Suprapubic skin (tissue), 3 donors: ENCODE data around the gene CLBA1.
"Not testable (repeated sequence)": the region's sequence is repeated elsewhere in the genome, so short reads cannot be mapped to it uniquely, and the experiment has no call there.

Source experiments
- POLR2AphosphoS5 ChIP-seq, 3 donors: sonication (generic); formaldehyde crosslinking; IDR thresholded peaks; one replicate each; pipeline ENCODE4 v1.6.1; 2017; ENCODE audit warnings: antibody characterized with exemption in 3 of 3
- TF ChIP-seq, protein P1 (sequence below), 2 donors: fragments of 200-600 bp in 1 of 2; fragments of 450-650 bp in 1 of 2; sonication (generic) in 1 of 2; IDR thresholded peaks; one replicate each; pipeline ENCODE4 v1.5.1; 2016 to 2019; ENCODE audit warnings: antibody characterized with exemption in 2 of 2, mild to moderate bottlenecking in 1 of 2, moderate library complexity in 1 of 2

DNA sequence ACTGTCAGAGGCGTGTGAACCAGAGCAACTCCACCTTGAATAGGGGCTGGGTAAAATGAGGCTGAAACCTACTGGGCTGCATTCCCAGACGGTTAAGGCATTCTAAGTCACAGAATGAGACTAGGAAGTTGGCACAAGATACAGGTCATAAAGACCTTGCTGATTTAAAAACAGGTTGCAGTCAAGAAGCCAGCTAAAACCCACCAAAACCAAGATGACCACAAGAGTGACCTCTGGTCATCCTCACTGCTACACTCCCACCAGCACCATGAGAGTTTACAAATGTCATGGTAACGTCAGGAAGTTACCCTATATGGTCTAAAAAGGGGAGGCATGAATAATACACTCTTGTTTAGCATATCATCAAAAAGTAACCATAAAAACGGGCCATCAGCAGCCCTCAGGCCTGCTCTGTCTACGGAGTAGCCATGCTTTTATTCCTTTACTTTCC, 46.9 kb downstream of the CLBA1 start:
- not testable (repeated sequence) for TF ChIP-seq POLR2AphosphoS5 (IDR thresholded peaks at IDR 0.05)
- TF ChIP-seq, protein P1, sequence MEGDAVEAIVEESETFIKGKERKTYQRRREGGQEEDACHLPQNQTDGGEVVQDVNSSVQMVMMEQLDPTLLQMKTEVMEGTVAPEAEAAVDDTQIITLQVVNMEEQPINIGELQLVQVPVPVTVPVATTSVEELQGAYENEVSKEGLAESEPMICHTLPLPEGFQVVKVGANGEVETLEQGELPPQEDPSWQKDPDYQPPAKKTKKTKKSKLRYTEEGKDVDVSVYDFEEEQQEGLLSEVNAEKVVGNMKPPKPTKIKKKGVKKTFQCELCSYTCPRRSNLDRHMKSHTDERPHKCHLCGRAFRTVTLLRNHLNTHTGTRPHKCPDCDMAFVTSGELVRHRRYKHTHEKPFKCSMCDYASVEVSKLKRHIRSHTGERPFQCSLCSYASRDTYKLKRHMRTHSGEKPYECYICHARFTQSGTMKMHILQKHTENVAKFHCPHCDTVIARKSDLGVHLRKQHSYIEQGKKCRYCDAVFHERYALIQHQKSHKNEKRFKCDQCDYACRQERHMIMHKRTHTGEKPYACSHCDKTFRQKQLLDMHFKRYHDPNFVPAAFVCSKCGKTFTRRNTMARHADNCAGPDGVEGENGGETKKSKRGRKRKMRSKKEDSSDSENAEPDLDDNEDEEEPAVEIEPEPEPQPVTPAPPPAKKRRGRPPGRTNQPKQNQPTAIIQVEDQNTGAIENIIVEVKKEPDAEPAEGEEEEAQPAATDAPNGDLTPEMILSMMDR (IDR thresholded peaks at IDR 0.05) = not testable (repeated sequence)
